ENCODE data around the gene ZNF429. TPM values are rescaled to one million over a fixed set of nuclear protein-coding genes. Genes with fewer than 3 reads are reported as not detected.

The ZNF429 gene
- total RNA-seq, 6 donors from 2014 or later: 11.8 to 35.2 (median 24.3) TPM

- no peaks in the 10 kb centered on the region for H3K36me3 ChIP-seq
- no peaks in the 10 kb centered on the region for H3K27me3 ChIP-seq
- H3K4me1 ChIP-seq: peaks cover 5 to 16% (median 7%) of the 10 kb centered on the region in 4 donors
- H3K27ac ChIP-seq: no peak overlapping the region
- ATAC-seq (ENCODE audit: low FRiP score in 2 of 2) (peak in 1 of 2 donors; percentile 20), DNase-seq (no peak)
- TF ChIP-seq CTCF (IDR thresholded peaks at IDR 0.05): no peak
- no peak for TF ChIP-seq EP300 (IDR thresholded peaks at IDR 0.05)
- TF ChIP-seq POLR2AphosphoS5 (IDR thresholded peaks at IDR 0.05): no peak
- no peak for TF ChIP-seq POLR2A (IDR thresholded peaks at IDR 0.05)
- H3K4me3 ChIP-seq: peak overlapping the region in 1 of 4 donors; percentile 62
- WGBS, 2 donors: 84 to 85% methylated on average over 4 of the region's 5 CpGs
- peaks cover 0 to 4% (median 0%) of the 10 kb centered on the region in 4 donors for H3K9me3 ChIP-seq
Measured at GRCh38 chr19:21587549-21587948, 82.1 kb downstream of the ZNF429 start.

DNA sequence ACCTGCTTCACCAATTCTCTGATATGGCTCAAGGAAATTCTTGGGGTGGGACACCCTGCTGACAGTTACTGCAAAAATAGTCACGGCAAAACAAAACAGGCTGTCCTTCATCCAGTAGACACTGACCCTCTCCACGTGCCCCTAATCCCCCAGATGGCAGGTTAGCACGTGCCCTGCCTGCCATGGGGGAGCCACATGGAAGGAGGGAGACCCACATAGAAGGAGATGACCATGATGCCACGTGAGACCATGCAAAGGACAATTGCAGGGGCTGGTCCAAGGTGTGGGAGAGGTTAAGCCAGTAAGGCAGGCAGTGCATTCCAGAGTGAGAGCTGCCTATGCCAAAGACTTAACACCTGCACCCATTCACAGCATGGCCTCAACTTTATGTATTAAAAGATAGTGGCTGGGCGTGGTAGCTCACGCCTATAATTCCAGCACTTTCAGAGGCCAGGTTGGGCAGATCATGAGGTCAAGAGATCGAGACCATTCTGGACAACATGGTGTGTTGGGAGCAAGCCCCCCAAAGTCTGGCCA, 82.7 kb downstream of the ZNF429 start:
- Histone ChIP-seq H3K27me3 (no peaks in the 10 kb centered on the region), H3K36me3 (no peaks in the 10 kb centered on the region), H3K4me1 (peaks cover 5 to 16% (median 7%) of the 10 kb centered on the region in 4 donors), H3K27ac (no peak overlapping the region), H3K9me3 (peaks cover 0 to 3% (median 0%) of the 10 kb centered on the region in 4 donors), H3K4me3 (no peak overlapping the region)
- ATAC-seq (ENCODE audit: low FRiP score in 2 of 2): no peak
- DNase-seq: no peak
- no peak for TF ChIP-seq POLR2AphosphoS5 (IDR thresholded peaks at IDR 0.05)
- TF ChIP-seq CTCF (IDR thresholded peaks at IDR 0.05): no peak
- no peak for TF ChIP-seq EP300 (IDR thresholded peaks at IDR 0.05)
- TF ChIP-seq POLR2A (IDR thresholded peaks at IDR 0.05): no peak
- 71 to 89% methylated on average over 7 of the region's 7 CpGs for WGBS, 2 donors

- ATAC-seq (ENCODE audit: low FRiP score in 2 of 2) (no peak), DNase-seq (no peak)
- TF ChIP-seq EP300 (IDR thresholded peaks at IDR 0.05) (no peak), POLR2A (IDR thresholded peaks at IDR 0.05) (no peak), POLR2AphosphoS5 (IDR thresholded peaks at IDR 0.05) (no peak), CTCF (IDR thresholded peaks at IDR 0.05) (no peak)
- WGBS, 2 donors: 41 to 62% methylated on average over 1 to 2 of the region's 2 CpGs
- H3K4me1 ChIP-seq: peaks cover 5 to 16% (median 7%) of the 10 kb centered on the region in 4 donors
- no peaks in the 10 kb centered on the region for H3K27me3 ChIP-seq
- H3K36me3 ChIP-seq: no peaks in the 10 kb centered on the region
- no peak overlapping the region for H3K4me3 ChIP-seq
- no peak overlapping the region for H3K27ac ChIP-seq
- no peaks in the 10 kb centered on the region for H3K9me3 ChIP-seq
Measured at GRCh38 chr19:21590867-21591266, 85.5 kb downstream of the ZNF429 start.

- 87 to 93% methylated on average over 2 of the region's 2 CpGs for WGBS, 2 donors
- Histone ChIP-seq H3K4me3 (no peak overlapping the region), H3K9me3 (no peaks in the 10 kb centered on the region), H3K27ac (peak overlapping the region in 2 of 4 donors; percentile 64 to 78), H3K4me1 (no peaks in the 10 kb centered on the region), H3K27me3 (no peaks in the 10 kb centered on the region), H3K36me3 (no peaks in the 10 kb centered on the region)
- DNase-seq (no peak), ATAC-seq (ENCODE audit: low FRiP score in 2 of 2) (no peak)
- TF ChIP-seq EP300 (IDR thresholded peaks at IDR 0.05) (no peak), POLR2A (IDR thresholded peaks at IDR 0.05) (no peak), CTCF (IDR thresholded peaks at IDR 0.05) (no peak), POLR2AphosphoS5 (IDR thresholded peaks at IDR 0.05) (no peak)
Measured at GRCh38 chr19:21593008-21593481, 87.6 kb downstream of the ZNF429 start.

DNA sequence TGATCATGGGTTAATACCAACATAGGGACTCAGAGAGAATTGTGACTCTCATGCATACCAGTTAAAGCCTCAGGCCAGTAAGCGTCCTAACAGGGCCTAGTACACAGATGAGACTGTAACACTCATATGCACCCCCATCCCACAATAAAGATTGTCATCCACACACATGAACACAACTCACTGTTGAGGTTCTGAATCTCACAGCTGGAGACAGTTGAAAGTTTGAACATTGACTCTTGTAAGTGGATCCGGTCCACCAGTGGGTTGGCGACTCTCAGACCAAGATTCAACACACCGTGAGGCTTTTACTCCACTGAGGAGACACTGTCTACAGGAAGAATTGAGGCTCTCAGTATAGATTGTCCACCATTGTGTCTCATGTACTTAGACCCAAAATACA, 88.1 kb downstream of the ZNF429 start:
- DNase-seq (no peak), ATAC-seq (ENCODE audit: low FRiP score in 2 of 2) (no peak)
- no peak for TF ChIP-seq EP300 (IDR thresholded peaks at IDR 0.05)
- TF ChIP-seq POLR2A (IDR thresholded peaks at IDR 0.05): no peak
- TF ChIP-seq CTCF (IDR thresholded peaks at IDR 0.05): no peak
- TF ChIP-seq POLR2AphosphoS5 (IDR thresholded peaks at IDR 0.05): no peak
- 87 to 92% methylated on average over 4 of the region's 4 CpGs for WGBS, 2 donors
- no peaks in the 10 kb centered on the region for H3K4me1 ChIP-seq
- H3K4me3 ChIP-seq: no peak overlapping the region
- no peaks in the 10 kb centered on the region for H3K9me3 ChIP-seq
- H3K27me3 ChIP-seq: no peaks in the 10 kb centered on the region
- H3K27ac ChIP-seq: peak overlapping the region in 3 of 4 donors; percentile 60 to 78 (median 64)
- H3K36me3 ChIP-seq: no peaks in the 10 kb centered on the region
